PC-9 (cell line): ENCODE results near the gene TBCK. TPM values are rescaled to one million over a fixed set of nuclear protein-coding genes. Genes with fewer than 3 reads are reported as not detected.

Source experiments
- BruUV-seq: library from RNA; stranded (reverse); fragments of 400-500 nt; replicated peaks from 2 replicates; lab custom pipeline; 2021; lab: Mats Ljungman, UMichigan
- CTCF ChIA-PET: fragments of 300-600 bp; sonication (Branson Sonifier 250); formaldehyde crosslinking; loops from one replicate; lab custom pipeline; 2022; ENCODE audit warnings: antibody characterized with exemption; lab: Charles Lee
- POLR2A ChIA-PET: fragments of 300-600 bp; sonication (Branson Sonifier 250); formaldehyde crosslinking; loops from one replicate; lab custom pipeline; 2022; ENCODE audit warnings: antibody characterized with exemption; ENCODE audit not compliant: unreplicated experiment; lab: Charles Lee
- DNase-seq, 2 experiments: peaks; one replicate each; pipeline versions ENCODE4 v3.0.0 to v3.0.0-alpha.2; 2015 to 2022; ENCODE audit warnings: mixed read lengths in 1 of 2
- H2AFZ ChIP-seq: fragments of 200-600 bp; sonication (generic); 2 replicates; pipeline ENCODE4 v1.8.1; 2017; ENCODE audit warnings: antibody characterized with exemption
- H3F3A ChIP-seq: fragments of 200-600 bp; sonication (generic); 2 replicates; pipeline ENCODE4 v1.8.1; 2017; ENCODE audit warnings: antibody characterized with exemption, mild to moderate bottlenecking, low read depth; ENCODE audit not compliant: insufficient read depth
- H3K27ac ChIP-seq: fragments of 200-600 bp; sonication (generic); 2 replicates; pipeline ENCODE4 v1.6.1; 2016; ENCODE audit warnings: mixed run types
- H3K27me3 ChIP-seq: fragments of 200-600 bp; sonication (generic); 2 replicates; pipeline ENCODE4 v1.6.1; 2016; ENCODE audit warnings: low read depth, mixed run types; ENCODE audit not compliant: insufficient read depth
- H3K36me3 ChIP-seq: fragments of 200-600 bp; sonication (generic); 2 replicates; pipeline ENCODE4 v1.6.1; 2016; ENCODE audit warnings: low read depth, mixed run types
- H3K4me1 ChIP-seq: fragments of 200-600 bp; sonication (generic); replicated peaks from 2 replicates; pipeline ENCODE4 v1.6.1; 2016; ENCODE audit warnings: mixed run types; ENCODE audit not compliant: insufficient read depth
- H3K4me2 ChIP-seq: fragments of 200-600 bp; sonication (generic); 2 replicates; pipeline ENCODE4 v1.6.1; 2017; ENCODE audit warnings: mixed run types
- H3K4me3 ChIP-seq: fragments of 200-600 bp; sonication (generic); 2 replicates; pipeline ENCODE4 v1.6.1; 2016; ENCODE audit warnings: mixed run types
- H3K79me2 ChIP-seq: fragments of 200-600 bp; sonication (generic); 2 replicates; pipeline ENCODE4 v1.6.1; 2017; ENCODE audit warnings: low read depth, mixed run types
- H3K9me2 ChIP-seq: fragments of 200-600 bp; sonication (generic); 2 replicates; pipeline ENCODE4 v1.8.1; 2017; ENCODE audit warnings: mild to moderate bottlenecking; ENCODE audit not compliant: insufficient read depth
- H3K9me3 ChIP-seq: fragments of 200-600 bp; sonication (generic); 2 replicates; pipeline ENCODE4 v1.8.1; 2016; ENCODE audit warnings: low read depth; ENCODE audit not compliant: insufficient read depth
- H4K20me1 ChIP-seq: fragments of 200-600 bp; sonication (generic); 2 replicates; pipeline ENCODE4 v1.8.1; 2017; ENCODE audit not compliant: insufficient read depth
- CTCF ChIP-seq: fragments of 200-600 bp; sonication (generic); conservative IDR thresholded peaks from 2 replicates; pipeline ENCODE4 v1.6.1; 2017; ENCODE audit warnings: mixed run types, antibody characterized with exemption, mild to moderate bottlenecking, moderate library complexity
- EZH2 ChIP-seq: fragments of 200-600 bp; sonication (generic); IDR thresholded peaks from 2 replicates; pipeline ENCODE4 v1.8.0; 2017; ENCODE audit warnings: antibody characterized with exemption, low read depth
- intact Hi-C: fragments of 100-400 bp; cut with micrococcal nuclease; formaldehyde crosslinking; loops from one replicate; pipeline ENCODE4 v1.10.0; 2022; ENCODE audit not compliant: unreplicated experiment
- total RNA-seq: library from RNA; stranded (reverse); gene quantifications from 2 replicates; pipeline ENCODE4 v1.2.3, GENCODE V29; 2021

The TBCK gene
- total RNA-seq, 1 experiment from 2014 or later: 18.7 TPM

DNA sequence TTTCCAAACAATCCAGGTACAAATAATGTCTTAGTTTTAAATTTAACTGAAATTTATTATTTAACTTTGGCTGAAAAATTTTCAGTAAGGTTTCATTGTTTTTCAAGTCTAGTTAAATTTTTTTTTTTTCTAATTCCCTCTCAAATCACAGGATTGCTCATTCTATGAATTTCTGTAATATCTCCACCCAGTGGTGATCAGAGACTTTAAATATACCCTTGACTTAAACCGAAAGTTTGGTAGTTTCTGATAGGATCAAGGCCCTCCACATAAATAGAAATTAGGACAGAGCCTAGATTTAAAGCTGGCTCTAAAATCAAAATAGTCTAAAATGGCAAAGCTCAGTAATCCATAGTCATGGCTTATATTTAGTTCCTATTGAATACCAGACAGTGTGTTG lies 175.4 kb downstream of the TBCK start:
- POLR2A ChIA-PET: no interaction called here
- Histone ChIP-seq H3K27me3 (no peaks in the 10 kb centered on the region), H3K4me2 (no peak overlapping the region), H3K27ac (no peak overlapping the region), H3F3A (no peaks in the 10 kb centered on the region), H3K79me2 (no peaks in the 10 kb centered on the region), H4K20me1 (no peaks in the 10 kb centered on the region), H3K4me1 (no peaks in the 10 kb centered on the region), H3K9me3 (no peaks in the 10 kb centered on the region), H3K9me2 (no peaks in the 10 kb centered on the region), H3K4me3 (no peak overlapping the region), H3K36me3 (no peaks in the 10 kb centered on the region), H2AFZ (no peak overlapping the region)
- BruUV-seq: no TSS peak
- intact Hi-C loops: no loop called here
- CTCF ChIA-PET: no interaction called here
- DNase-seq: no peak
- TF ChIP-seq EZH2 (no peak), CTCF (no peak)

GRCh38 chr4:106136777-106137331 lies 179.2 kb downstream of the TBCK start:
- no peaks in the 10 kb centered on the region for H3K9me3 ChIP-seq
- CTCF ChIA-PET: no interaction called here

GRCh38 chr4:106132045-106132444 lies 184.0 kb downstream of the TBCK start:
- Histone ChIP-seq H4K20me1 (no peaks in the 10 kb centered on the region), H3K79me2 (no peaks in the 10 kb centered on the region), H3K27ac (no peak overlapping the region), H3K9me3 (no peaks in the 10 kb centered on the region), H3K36me3 (no peaks in the 10 kb centered on the region), H2AFZ (no peak overlapping the region), H3K4me1 (no peaks in the 10 kb centered on the region), H3F3A (no peaks in the 10 kb centered on the region), H3K4me2 (no peak overlapping the region), H3K27me3 (no peaks in the 10 kb centered on the region), H3K9me2 (no peaks in the 10 kb centered on the region), H3K4me3 (no peak overlapping the region)
- BruUV-seq: no TSS peak
- POLR2A ChIA-PET: no interaction called here
- no peak for DNase-seq
- TF ChIP-seq CTCF: no peak
- TF ChIP-seq EZH2: no peak
- CTCF ChIA-PET: no interaction called here
- intact Hi-C loops: no loop called here

More at GRCh38 chr4:106136777-106137331, 179.2 kb downstream of the TBCK start:
- TF ChIP-seq EZH2 (no peak), CTCF (no peak)
- POLR2A ChIA-PET: no interaction called here
- no peak overlapping the region for H3K4me2 ChIP-seq
- no peak overlapping the region for H2AFZ ChIP-seq
- no peaks in the 10 kb centered on the region for H3K36me3 ChIP-seq
- BruUV-seq: no TSS peak
- no peak overlapping the region for H3K4me3 ChIP-seq
- DNase-seq: no peak
- H3K79me2 ChIP-seq: no peaks in the 10 kb centered on the region
- no peaks in the 10 kb centered on the region for H3K27me3 ChIP-seq
- H4K20me1 ChIP-seq: no peaks in the 10 kb centered on the region
- H3K4me1 ChIP-seq: no peaks in the 10 kb centered on the region
- H3K9me2 ChIP-seq: no peaks in the 10 kb centered on the region
- H3K27ac ChIP-seq: no peak overlapping the region
- H3F3A ChIP-seq: no peaks in the 10 kb centered on the region
- intact Hi-C loops: no loop called here
